Panc1 (cell line): Measurements from ENCODE around the gene DDX17. TPM values are rescaled to one million over a fixed set of nuclear protein-coding genes. Genes with fewer than 3 reads are reported as not detected.

ENCODE experiments used
- ATAC-seq: fragments of 200-7000 bp; cut with Tn5 transposase; 2 replicates; pipeline ENCODE4 v1.9.1; 2020; ENCODE audit warnings: mild to moderate bottlenecking, moderate library complexity
- BruUV-seq: library from RNA; stranded (reverse); fragments of 400-500 nt; replicated peaks from 2 replicates; lab custom pipeline; 2021; lab: Mats Ljungman, UMichigan
- CTCF ChIA-PET: fragments of 300-600 bp; sonication (Branson Sonifier 250); formaldehyde crosslinking; loops from one replicate; lab custom pipeline; 2022; ENCODE audit warnings: antibody characterized with exemption; lab: Charles Lee
- POLR2A ChIA-PET: fragments of 300-600 bp; sonication (Branson Sonifier 250); formaldehyde crosslinking; loops from one replicate; lab custom pipeline; 2022; ENCODE audit warnings: antibody characterized with exemption; lab: Charles Lee
- DNase-seq: peaks from one replicate; pipeline ENCODE4 v3.0.0-alpha.2; 2010; ENCODE audit warnings: low read depth, low spot score
- H3K27ac ChIP-seq: 2 replicates; pipeline ENCODE4 v1.5.1; 2011; ENCODE audit warnings: mild to moderate bottlenecking, low read length, inconsistent platforms
- H3K27me3 ChIP-seq: fragments of 200-500 bp; sonication (Bioruptor generic); 2 replicates; pipeline ENCODE4 v1.6.0; 2014; ENCODE audit warnings: low read length, inconsistent platforms; ENCODE audit not compliant: control insufficient read depth, insufficient read depth
- H3K36me3 ChIP-seq: fragments of 200-500 bp; sonication (Bioruptor generic); 2 replicates; pipeline ENCODE4 v1.5.1; 2014; ENCODE audit warnings: inconsistent platforms, mild to moderate bottlenecking, low read length, moderate library complexity; ENCODE audit not compliant: control insufficient read depth, insufficient read depth
- H3K4me1 ChIP-seq: 2 replicates; pipeline ENCODE4 v1.5.1; 2011; ENCODE audit warnings: inconsistent platforms, mild to moderate bottlenecking, low read length, moderate library complexity; ENCODE audit not compliant: control insufficient read depth, insufficient read depth
- H3K4me3 ChIP-seq, 2 experiments: 2 replicates each; pipeline ENCODE4 v1.5.1; 2011 to 2012; ENCODE audit warnings: low read depth in 2 of 2, low read length in 2 of 2, mild to moderate bottlenecking in 2 of 2, inconsistent platforms in 1 of 2, moderate library complexity in 1 of 2
- H3K9me3 ChIP-seq: fragments of 200-500 bp; sonication (Bioruptor generic); 2 replicates; pipeline ENCODE4 v1.5.1; 2014; ENCODE audit warnings: low read depth, mild to moderate bottlenecking, inconsistent platforms, low read length, moderate library complexity; ENCODE audit not compliant: control insufficient read depth, insufficient read depth
- CTCF ChIP-seq: fragments of 450-650 bp; IDR thresholded peaks from 2 replicates; pipeline ENCODE4 v1.5.1; 2017; ENCODE audit warnings: mild to moderate bottlenecking
- POLR2AphosphoS5 ChIP-seq: IDR thresholded peaks from 2 replicates; pipeline ENCODE4 v1.6.1; 2012; ENCODE audit warnings: mild to moderate bottlenecking, low read depth, low read length, moderate library complexity
- REST ChIP-seq, 2 experiments: IDR thresholded peaks; 2 replicates each; pipeline ENCODE4 v1.6.1; 2011 to 2012; ENCODE audit warnings: low read depth in 2 of 2, control low read depth in 1 of 2, low read length in 1 of 2, mild to moderate bottlenecking in 1 of 2, moderate library complexity in 1 of 2; ENCODE audit not compliant: insufficient read depth in 1 of 2
- SIN3A ChIP-seq: IDR thresholded peaks from 2 replicates; pipeline ENCODE4 v1.6.1; 2012; ENCODE audit warnings: low read depth, mild to moderate bottlenecking, low read length, moderate library complexity, borderline replicate concordance; ENCODE audit not compliant: insufficient read depth
- TCF7L2 ChIP-seq: IDR thresholded peaks from 2 replicates; pipeline ENCODE4 v1.6.1; 2011; ENCODE audit warnings: mild to moderate bottlenecking, low read depth, low read length, inconsistent platforms
- in situ Hi-C: cut with HindIII; loops from 2 replicates; pipeline ENCODE4 v1.10.0; 2016; ENCODE audit warnings: low sequenced_read_pairs, low pct_unique_long_range_greater_than_20kb
- intact Hi-C: fragments of 100-400 bp; cut with micrococcal nuclease; formaldehyde crosslinking; loops from one replicate; pipeline ENCODE4 v1.10.0; 2022; ENCODE audit not compliant: unreplicated experiment
- total RNA-seq: library from RNA; stranded (reverse); gene quantifications from one replicate; pipeline ENCODE4 v1.2.1, GENCODE V29; 2021; ENCODE audit not compliant: unreplicated experiment

DDX17 gene
- total RNA-seq, 1 experiment from 2014 or later, result 277 TPM

- BruUV-seq, result no TSS peak
- H3K27ac ChIP-seq, result no peak overlapping the region
- DNase-seq (no peak), ATAC-seq (no peak)
- ChIA-PET POLR2A (interaction anchor here (0.7 kb wide), 1 partner anchor 9 kb away, joined by 5 read pairs; no protein-coding TSS in a partner anchor), CTCF (interaction anchor here (0.7 kb wide), 1 partner anchor 281 kb away, joined by 6 read pairs; no protein-coding TSS in a partner anchor)
- TF ChIP-seq CTCF, result no peak
- TF ChIP-seq REST (IDR thresholded peaks at IDR 0.05; ENCODE audit: insufficient read depth in 1 of 2, low read depth in 2 of 2, low read length in 1 of 2), result no peak
- TF ChIP-seq TCF7L2, result no peak
- TF ChIP-seq POLR2AphosphoS5, result no peak
- TF ChIP-seq SIN3A, result no peak
- no peaks in the 10 kb centered on the region for H3K36me3 ChIP-seq
- intact Hi-C loops (no loop called here), in situ Hi-C loops (no loop called here)
- no peak overlapping the region for H3K4me3 ChIP-seq
- H3K27me3 ChIP-seq, result no peaks in the 10 kb centered on the region
- H3K9me3 ChIP-seq, result no peaks in the 10 kb centered on the region
- H3K4me1 ChIP-seq, result peaks cover 2% of the 10 kb centered on the region; the same call in 1 of the 2 replicates
These were observed 49.0 kb downstream of the DDX17 start for GRCh38 chr22:38456841-38457699.

GRCh38 chr22:38456272-38456835 is 49.8 kb downstream of the DDX17 start:
- H3K36me3 ChIP-seq, result no peaks in the 10 kb centered on the region
- ChIA-PET POLR2A (no interaction called here), CTCF (no interaction called here)
- no peaks in the 10 kb centered on the region for H3K27me3 ChIP-seq
- intact Hi-C loops (no loop called here), in situ Hi-C loops (no loop called here)
- no peak for DNase-seq
- no peak for ATAC-seq
- no peaks in the 10 kb centered on the region for H3K9me3 ChIP-seq
- H3K4me1 ChIP-seq, result peaks cover 2% of the 10 kb centered on the region; the same call in 1 of the 2 replicates
- no peak overlapping the region for H3K4me3 ChIP-seq
- no peak overlapping the region for H3K27ac ChIP-seq
- no peak for TF ChIP-seq TCF7L2
- no TSS peak for BruUV-seq
